NCI-H526 treated with DMSO at 0.1 percent for 48 hours (cell line): ENCODE results near the gene NDUFAF8.

Experiments
- DNase-seq: peaks from one replicate; lab custom pipeline; 2025; lab: John Stamatoyannopoulos, UW

The NDUFAF8 gene

DNA sequence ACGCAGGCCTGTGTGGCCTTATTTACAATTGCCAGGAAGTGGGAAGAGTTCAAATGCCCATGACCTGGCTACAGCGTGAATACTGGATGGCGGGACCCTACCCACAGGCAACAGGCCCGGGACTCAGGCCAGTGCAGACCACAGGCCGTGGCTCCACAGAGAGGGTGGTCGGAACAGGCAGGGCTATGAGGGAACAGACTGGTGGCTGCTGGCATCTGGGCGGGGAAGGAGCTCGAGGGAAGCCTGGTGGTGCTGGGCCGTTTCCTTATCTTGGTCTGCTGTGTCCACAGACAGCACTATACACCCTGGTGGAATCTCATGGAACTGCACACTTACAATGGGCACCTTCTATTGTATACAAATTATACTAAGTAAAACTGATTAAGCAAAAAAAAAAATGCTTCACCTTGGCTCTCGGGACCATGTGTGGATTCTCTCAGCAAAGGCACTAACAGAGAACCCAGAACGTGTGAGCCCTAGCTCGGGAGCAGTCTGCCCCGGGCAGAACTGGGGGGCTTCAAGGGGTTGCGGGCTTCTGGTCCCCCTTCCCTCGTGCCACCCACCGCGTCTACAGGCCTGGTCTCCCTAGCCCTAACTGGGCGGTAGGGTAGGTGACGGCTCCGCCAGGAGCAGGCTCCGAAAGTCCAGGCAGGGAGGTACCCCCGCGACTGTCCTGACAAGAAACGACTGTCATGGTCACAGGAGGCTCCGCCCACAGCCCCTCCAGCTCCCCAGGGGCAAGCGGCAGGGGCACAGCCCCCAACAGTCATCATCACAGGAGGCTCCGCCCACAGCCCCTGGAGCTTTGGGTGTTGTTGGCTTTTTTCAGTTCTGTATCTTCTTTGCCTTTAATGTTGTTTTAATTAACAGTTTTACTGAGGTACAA lies 38.2 kb upstream of the NDUFAF8 start:
- DNase-seq, result no peak

DNA sequence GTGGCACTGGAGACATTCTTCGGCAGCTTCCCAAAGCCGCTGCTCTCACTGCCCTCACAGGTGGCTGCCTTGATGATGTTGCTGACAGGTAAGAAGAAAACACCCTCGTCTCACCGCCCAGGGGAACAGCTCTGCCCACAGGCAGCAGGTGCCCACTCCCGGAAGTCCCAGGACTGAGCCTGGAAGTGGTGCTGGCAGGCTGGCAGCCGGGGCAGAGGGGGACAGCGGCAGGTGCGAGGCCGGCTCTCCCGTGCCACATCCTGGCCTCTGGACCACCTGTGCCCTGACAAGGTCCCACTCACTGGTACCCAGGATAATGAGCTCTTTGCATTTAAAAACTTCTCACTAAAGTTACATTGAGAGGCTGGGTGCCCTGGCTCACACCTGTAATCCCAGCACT lies 36.8 kb upstream of the NDUFAF8 start:
- no peak for DNase-seq

- no peak for DNase-seq
Measured at GRCh38 chr17:81203136-81203535, 36.0 kb upstream of the NDUFAF8 start.

DNA sequence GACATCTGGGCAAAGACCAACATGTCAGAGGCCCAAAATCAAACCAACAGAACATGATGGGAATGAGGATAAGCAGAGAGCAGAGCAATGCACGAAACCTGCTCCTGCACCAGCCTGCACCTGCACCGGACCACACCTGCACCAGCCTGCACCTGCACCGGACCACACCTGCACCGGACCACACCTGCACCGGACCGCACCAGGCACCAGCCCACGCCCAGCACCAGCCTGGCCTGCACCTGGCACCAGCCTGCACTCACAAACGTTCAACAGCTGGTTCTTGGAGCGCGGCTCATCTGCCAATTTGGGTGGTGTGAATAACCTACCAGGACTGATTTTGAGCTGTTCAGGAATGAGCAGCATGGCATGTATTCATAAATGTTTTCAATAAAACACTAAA lies 34.5 kb upstream of the NDUFAF8 start:
- no peak for DNase-seq

DNA sequence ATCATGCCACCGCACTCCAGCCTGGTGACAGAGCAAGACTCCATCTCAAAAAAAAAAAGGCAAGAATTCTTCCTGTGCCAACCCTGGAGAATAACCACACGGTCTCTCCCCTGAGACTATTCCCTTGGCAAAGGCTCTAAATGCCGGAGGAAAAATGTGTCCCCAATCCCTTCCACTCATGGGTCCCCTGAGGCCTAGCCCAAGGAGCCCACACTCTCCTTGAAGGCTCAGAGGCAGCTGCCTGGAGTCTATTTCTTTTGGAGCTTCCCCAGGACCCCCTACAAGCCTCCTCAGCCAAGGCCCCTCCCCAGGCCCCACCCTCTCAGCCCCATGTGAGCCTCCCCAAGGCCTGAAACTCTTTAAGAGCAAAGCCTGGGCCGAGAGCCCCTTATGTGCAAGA lies 33.0 kb upstream of the NDUFAF8 start:
- no peak for DNase-seq

DNA sequence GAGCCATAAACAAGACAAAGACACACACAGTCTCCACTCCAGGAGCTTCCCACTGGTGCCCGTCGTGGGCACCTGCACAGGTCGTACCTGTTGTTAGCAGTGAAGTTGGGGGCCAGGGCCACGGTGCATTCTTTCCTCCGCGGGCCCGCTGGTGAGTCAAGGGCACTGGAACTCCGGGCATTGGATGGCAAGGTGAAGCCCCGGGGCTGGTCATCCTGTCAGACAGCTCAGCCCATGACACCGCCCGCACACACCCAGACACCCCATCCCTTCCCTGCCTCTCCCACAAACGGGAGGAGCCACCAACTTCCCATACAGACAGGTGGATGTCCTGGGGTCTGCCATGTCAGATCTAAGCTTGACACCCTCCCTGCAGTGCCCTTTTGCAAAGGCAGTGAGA lies 32.5 kb upstream of the NDUFAF8 start:
- DNase-seq, result no peak

DNA sequence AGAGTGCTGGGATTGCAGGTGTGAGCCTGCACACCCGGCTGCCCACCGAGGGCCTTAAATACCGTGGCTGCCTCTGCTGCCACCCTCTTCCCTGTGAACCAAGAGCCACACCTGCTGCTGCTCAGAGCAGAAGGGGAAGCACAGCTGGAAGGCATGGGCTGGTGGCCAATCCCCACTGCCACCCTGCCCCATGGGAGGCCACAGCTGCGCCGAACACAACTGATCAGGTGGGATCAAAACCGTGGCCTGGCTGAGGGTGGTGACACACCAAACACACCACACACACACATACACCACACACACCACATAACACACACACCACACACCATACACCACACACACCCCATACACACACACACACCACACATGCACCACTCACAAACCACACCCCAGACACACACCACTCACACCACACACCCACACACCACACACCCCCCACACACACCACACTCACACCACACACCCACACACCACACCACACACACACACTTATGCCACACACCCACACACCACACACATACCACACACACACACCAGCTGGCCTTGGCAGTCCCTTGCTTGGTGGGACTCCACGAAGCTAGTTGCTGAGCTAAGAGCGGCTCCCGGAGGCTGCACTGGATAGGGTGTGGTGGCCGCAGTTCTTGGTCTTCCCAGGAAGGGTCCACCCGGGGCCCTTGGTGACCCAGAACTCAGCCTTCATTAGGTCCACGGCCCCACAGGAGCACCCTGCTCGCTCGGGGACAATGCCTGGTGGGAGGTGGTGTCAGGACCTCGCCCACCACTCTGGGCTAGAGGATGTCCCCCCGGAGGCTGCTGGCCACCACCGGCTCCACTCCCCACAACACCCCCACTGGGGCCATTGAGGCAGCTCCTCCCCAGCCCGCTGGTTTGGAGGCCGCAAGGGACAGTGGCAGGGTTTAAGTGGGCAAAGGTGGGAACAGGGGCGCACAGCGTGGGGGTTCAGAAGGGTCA lies 31.2 kb upstream of the NDUFAF8 start:
- DNase-seq, result no peak

DNA sequence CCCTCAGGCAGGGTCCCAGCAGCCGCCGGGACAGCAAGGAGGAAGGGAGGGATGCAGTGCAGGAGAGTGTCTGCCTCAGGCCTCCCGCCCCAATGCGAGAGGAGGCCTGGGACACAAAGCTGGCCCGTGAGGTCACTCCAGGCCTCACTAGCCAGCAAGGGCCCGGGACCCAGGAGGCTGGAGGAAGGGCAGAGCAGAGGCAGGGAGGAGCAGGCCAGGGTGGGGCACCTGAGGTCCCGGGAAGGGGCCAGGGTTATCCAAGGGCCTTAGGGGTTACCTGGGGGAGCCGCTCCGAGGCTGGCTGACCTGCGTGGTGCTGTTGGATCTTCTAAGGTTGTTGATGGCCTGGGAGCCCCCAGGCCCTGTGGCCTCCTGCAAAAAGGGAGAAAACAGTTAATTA lies 30.5 kb upstream of the NDUFAF8 start:
- no peak for DNase-seq

DNA sequence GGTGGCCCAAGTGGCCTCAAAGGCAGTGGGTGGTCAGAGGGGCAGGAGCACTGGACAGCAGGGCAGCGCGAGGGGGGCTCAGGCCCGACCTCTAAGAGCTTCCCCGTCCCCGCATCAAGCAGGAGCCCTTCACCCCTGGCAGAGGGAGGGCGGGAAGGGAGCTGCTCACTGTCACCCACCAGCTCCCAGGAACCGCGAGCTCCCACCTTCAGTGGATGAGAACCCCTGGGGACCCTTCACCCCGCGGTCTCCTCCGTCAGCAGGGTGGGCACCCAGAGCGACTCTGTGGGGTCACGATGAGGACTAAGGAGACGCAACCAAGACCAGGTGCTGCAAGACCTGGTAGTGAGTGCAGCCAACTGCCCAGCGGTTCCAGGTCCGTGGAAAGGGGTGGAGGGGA lies 30.0 kb upstream of the NDUFAF8 start:
- no peak for DNase-seq

DNA sequence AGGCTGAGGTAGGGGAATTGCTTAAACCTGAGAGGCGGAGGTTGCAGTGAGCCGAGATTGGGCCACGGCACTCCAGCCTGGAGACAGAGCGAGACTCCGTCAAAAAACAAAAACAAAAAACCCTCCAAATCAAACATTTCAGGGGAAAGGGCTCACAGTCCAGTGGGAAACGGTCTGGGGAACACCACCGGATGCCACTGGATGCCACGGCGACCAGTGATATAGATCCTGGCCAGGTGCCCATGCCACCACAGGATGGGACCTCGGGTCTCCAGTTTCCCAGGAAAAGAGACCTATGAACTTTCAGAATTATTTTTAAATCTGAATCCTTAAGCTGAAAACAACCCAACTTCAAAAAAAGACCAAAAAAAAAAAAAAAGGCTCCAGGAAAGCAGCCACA lies 28.7 kb upstream of the NDUFAF8 start:
- DNase-seq, result no peak

DNA sequence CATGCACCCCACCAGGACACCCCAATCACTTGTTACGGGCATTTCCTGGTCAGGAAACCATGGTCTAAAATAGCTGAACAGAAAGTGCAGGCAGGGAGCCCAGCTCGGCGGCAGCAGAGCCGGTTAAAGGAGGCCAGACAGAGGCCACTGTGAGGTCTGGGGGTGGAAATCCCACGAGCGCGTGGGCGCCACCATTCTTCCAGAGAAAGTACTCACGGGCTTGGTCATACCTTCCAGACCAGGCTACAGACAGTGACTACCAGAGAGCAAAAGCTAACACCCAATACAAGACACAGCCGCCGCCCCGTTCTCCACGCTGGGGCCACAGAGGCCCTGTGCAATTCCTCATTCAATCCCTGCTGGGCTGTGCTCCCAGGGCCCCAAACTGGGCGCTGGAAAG lies 28.2 kb upstream of the NDUFAF8 start:
- no peak for DNase-seq

DNA sequence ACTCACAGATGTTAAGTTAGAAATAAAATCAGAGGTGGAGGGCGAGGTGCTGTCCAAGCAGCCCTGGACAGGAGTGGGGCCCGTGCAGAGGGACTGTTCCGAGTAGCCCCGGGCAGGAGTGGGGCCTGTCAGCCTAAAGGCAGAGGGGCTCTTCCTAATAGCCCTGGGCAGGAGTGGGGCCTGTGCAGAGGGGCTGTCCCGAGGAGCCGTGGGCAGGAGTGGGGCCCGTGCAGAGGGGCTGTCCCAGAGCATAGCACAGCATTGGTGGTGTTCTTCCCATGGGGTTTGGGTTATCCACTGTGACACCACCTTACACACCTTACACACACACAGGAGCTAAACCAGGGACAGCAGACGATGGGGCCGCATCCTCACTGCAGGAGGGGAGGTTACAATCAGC lies 26.8 kb upstream of the NDUFAF8 start:
- DNase-seq, result no peak

- no peak for DNase-seq
Measured at GRCh38 chr17:81213978-81214377, 25.1 kb upstream of the NDUFAF8 start.

DNA sequence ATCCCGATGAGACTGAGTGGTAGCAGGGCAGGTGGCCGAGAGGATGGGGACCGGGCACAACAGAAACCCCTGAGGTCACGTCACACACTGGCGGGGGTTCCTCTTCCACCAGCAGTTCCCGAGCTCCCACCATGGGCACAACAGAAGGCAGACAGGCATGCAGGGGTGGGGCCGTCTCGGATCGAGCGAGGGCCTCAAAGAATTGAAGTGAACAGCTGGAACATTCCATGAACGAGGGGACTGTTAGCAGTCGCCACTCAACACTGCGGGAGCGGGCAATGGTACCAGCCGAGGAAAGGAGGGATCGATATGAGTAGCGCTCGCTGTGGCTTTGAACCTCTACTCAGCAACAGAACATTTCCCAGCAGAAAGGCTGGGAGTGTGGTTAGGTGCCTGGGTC lies 21.6 kb upstream of the NDUFAF8 start:
- no peak for DNase-seq

DNA sequence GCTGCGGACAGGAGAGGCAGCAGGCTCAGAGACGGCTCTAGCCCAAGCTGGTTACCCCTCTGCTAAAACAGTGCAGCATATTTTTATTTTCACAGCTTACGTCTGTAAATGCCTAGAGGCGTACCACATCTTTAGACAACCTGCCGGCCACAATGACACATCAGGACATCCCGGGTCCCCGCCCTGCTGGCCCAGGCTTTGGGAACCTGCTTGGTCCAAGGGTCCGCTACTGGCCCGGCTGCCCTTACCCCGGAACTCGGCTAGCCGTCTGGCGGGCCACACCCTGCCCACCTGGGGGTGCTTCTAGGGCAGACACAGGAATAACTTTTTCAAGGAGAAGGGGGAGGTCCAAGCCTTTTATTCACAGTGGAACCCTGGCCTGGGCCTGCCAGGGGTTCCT lies 20.7 kb upstream of the NDUFAF8 start:
- DNase-seq, result no peak

- no peak for DNase-seq
Measured at GRCh38 chr17:81218991-81219390, 20.1 kb upstream of the NDUFAF8 start.

- DNase-seq, result no peak
Measured at GRCh38 chr17:81219476-81220180, 19.5 kb upstream of the NDUFAF8 start.

DNA sequence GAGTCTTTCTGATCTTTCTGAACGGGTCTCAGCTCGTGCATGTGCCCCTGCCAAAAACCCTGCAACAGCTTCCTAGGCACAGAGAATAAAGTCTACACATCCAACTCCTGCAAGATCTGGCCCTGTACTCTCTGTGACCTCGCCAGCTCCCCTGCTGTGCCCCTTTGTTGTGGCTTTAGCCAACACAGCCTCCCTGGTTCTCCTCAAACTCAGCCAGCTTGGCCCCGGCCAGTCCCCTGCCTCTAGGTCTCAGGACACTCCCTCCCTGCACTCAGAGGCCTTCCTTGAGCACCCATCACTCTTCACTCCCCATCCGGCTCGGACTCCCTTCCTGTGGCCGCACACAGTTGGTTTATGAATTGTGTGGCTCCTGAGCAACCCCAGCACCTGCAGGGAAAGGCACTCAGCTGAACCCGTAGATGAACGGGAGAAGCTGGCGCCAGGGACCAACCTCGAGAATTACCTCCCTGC lies 17.7 kb upstream of the NDUFAF8 start:
- DNase-seq, result no peak

GRCh38 chr17:81221842-81222619 lies 17.1 kb upstream of the NDUFAF8 start:
- DNase-seq, result no peak

GRCh38 chr17:81222620-81222905 lies 16.6 kb upstream of the NDUFAF8 start:
- DNase-seq, result no peak

GRCh38 chr17:81222906-81223761 lies 16.0 kb upstream of the NDUFAF8 start, which contains the start of gene CEP131:
TSS of gene CEP131 (minus strand) at chr17:81222965. CDS start at chr17:81220056, 2,909 bp downstream.
- DNase-seq, result peak; percentile 94
